Adrenal gland (tissue), 12 donors: Measurements from ENCODE around the gene KIAA1671. TPM values are rescaled to one million over a fixed set of nuclear protein-coding genes. Genes with fewer than 3 reads are reported as not detected.
A peak's percentile ranks its signal among the peaks of the same experiment; 100 is the strongest.

Experiments
- DNase-seq, 7 donors: peaks; one replicate each; pipeline ENCODE4 v3.0.0-alpha.2; 2019 to 2020
- H3K27ac ChIP-seq, 5 donors: fragments of 200-600 bp; sonication (generic) in 4 of 5; 1 replicate in 3 of 5; 2 replicates in 2 of 5; pipeline versions ENCODE4 v1.5.1 to v1.8.0; 2016 to 2020; ENCODE audit warnings: mild to moderate bottlenecking in 1 of 5
- H3K27me3 ChIP-seq: fragments of 200-600 bp; 2 replicates; pipeline ENCODE4 v1.8.0; 2021
- H3K36me3 ChIP-seq, 2 donors: fragments of 200-600 bp; replicated peaks in 1 of 2; 1 replicate in 1 of 2; 2 replicates in 1 of 2; pipeline versions ENCODE4 v1.5.1 to v1.8.0; 2018 to 2022
- H3K4me1 ChIP-seq, 2 donors: fragments of 200-600 bp; replicated peaks in 1 of 2; 1 replicate in 1 of 2; 2 replicates in 1 of 2; pipeline versions ENCODE4 v1.5.1 to v1.8.0; 2018 to 2021
- H3K4me3 ChIP-seq, 4 donors: fragments of 200-600 bp; sonication (generic) in 3 of 4; one replicate each; pipeline ENCODE4 v1.5.1; 2016 to 2018
- H3K9me3 ChIP-seq, 3 donors: fragments of 200-600 bp; sonication (generic) in 1 of 3; replicated peaks in 1 of 3; 1 replicate in 2 of 3; 2 replicates in 1 of 3; pipeline versions ENCODE4 v1.5.1 to v1.8.0; 2016 to 2021
- CTCF ChIP-seq, 6 experiments: fragments of 450-650 bp in 4 of 6; fragments of 200-600 bp in 2 of 6; sonication (generic) in 1 of 6; IDR thresholded peaks; 1 replicate in 5 of 6; 2 replicates in 1 of 6; pipeline versions ENCODE4 v1.5.1 to v1.8.0; 2016 to 2021; ENCODE audit warnings: antibody characterized with exemption in 6 of 6, mild to moderate bottlenecking in 2 of 6, moderate library complexity in 1 of 6
- POLR2A ChIP-seq, 2 donors: fragments of 450-650 bp; IDR thresholded peaks; one replicate each; pipeline ENCODE4 v1.6.1; 2017; ENCODE audit warnings: antibody characterized with exemption in 2 of 2, mild to moderate bottlenecking in 2 of 2, moderate library complexity in 1 of 2
- WGBS, 4 donors: extraction: QIAGEN DNeasy Blood & Tissue Kit in 2 of 4; methylation state at CpG; one replicate each; pipeline versions ENCODE4 v1.1.5 to v1.1.7; 2013 to 2017; 5-methylcytosine and 5-hydroxymethylcytosine counted together
- intact Hi-C, 2 donors: fragments of 100-400 bp; cut with DNase I; formaldehyde crosslinking; loops; one replicate each; pipeline versions ENCODE4 v1.14.1 to v1.15.0; 2022 to 2023
- polyA plus RNA-seq, 3 donors: library from polyadenylated mRNA; stranded (reverse); fragments of 200-250 nt in 2 of 3; fragments of 350-450 nt in 1 of 3; fragmentation: Illumina TruSeq in 1 of 3; extraction: RNeasy Lipid Tissue Mini Kit (QIAGEN cat#74804) in 1 of 3; gene quantifications; one replicate each; pipeline ENCODE4 v1.2.3, GENCODE V29; 2013 to 2014
- total RNA-seq, 9 donors: library from RNA; depleted of rRNA in 4 of 9; stranded (reverse); fragments of >200 nt in 4 of 9; fragments of 120-200 nt in 1 of 9; fragmentation: NEBNext Ultra II Directional in 1 of 9; extraction: Animal tissue kit (Norgen Biotek cat#: 25700) in 1 of 9; gene quantifications; one replicate each; pipeline versions ENCODE4 v1.1.0 to v1.2.4, GENCODE V29; 2013 to 2023
- donor health status: healthy with polysubstance abuse.
- donor health status: Bipolar disorder and iron deficiency.
- donor health status: DM: yes; HTN: yes; CAD: no.
- donor health status: DM: no; HTN: no; CAD: no.
- donor health status: DM: no; HTN: no; CAD: no.
- donor health status: DM: yes; HTN: yes; CAD: no.

The KIAA1671 gene
- total and polyA plus RNA-seq, 12 donors: 5.3 to 71.0 (median 45.8) TPM

GRCh38 chr22:25169278-25170031 lies 216.9 kb downstream of the KIAA1671 start:
- DNase-seq: peak; percentile 69 to 88 (median 85)
- Histone ChIP-seq H3K27me3 (no peaks in the 10 kb centered on the region), H3K9me3 (no peaks in the 10 kb centered on the region), H3K4me3 (no peak overlapping the region), H3K4me1 (peaks cover 0 to 14% of the 10 kb centered on the region in 2 donors), H3K36me3 (peaks cover 0 to 5% of the 10 kb centered on the region in 2 donors), H3K27ac (peak overlapping the region in 3 of 5 donors; percentile 13 to 87 (median 83))
- no peak for TF ChIP-seq CTCF (IDR thresholded peaks at IDR 0.05)
- no peak for TF ChIP-seq POLR2A (IDR thresholded peaks at IDR 0.05)
- intact Hi-C loops: no loop called here
- WGBS, 4 donors: 63 to 69% (median 67%) methylated on average over 17 of the region's 17 CpGs

GRCh38 chr22:25170426-25170980 lies 218.0 kb downstream of the KIAA1671 start:
- Histone ChIP-seq H3K9me3 (no peaks in the 10 kb centered on the region), H3K4me1 (peaks cover 0 to 10% of the 10 kb centered on the region in 2 donors), H3K27me3 (no peaks in the 10 kb centered on the region), H3K36me3 (peaks cover 0 to 11% of the 10 kb centered on the region in 2 donors), H3K27ac (no peak overlapping the region), H3K4me3 (no peak overlapping the region)
- WGBS, 4 donors: 75 to 83% (median 79%) methylated on average over 14 to 16 of the region's 16 CpGs
- intact Hi-C loops: no loop called here
- TF ChIP-seq POLR2A (IDR thresholded peaks at IDR 0.05): no peak
- TF ChIP-seq CTCF (IDR thresholded peaks at IDR 0.05): no peak
- DNase-seq: no peak

- peaks cover 0 to 11% of the 10 kb centered on the region in 2 donors for H3K4me1 ChIP-seq
- H3K27ac ChIP-seq: no peak overlapping the region
- peak in 2 of 7 donors; percentile 44 to 47 for DNase-seq
- intact Hi-C loops: loop anchor here in 1 of 2 donors (2.0 kb wide), 1 partner anchor 61 kb away; no protein-coding TSS in a partner anchor
- no peaks in the 10 kb centered on the region for H3K27me3 ChIP-seq
- no peaks in the 10 kb centered on the region for H3K9me3 ChIP-seq
- H3K4me3 ChIP-seq: no peak overlapping the region
- TF ChIP-seq CTCF (IDR thresholded peaks at IDR 0.05): peak in 5 of 6 experiments; percentile 25 to 54 (median 53)
- TF ChIP-seq POLR2A (IDR thresholded peaks at IDR 0.05): no peak
- WGBS, 4 donors: 59 to 69% (median 63%) methylated on average over 4 to 5 of the region's 5 CpGs
- H3K36me3 ChIP-seq: peaks cover 0 to 11% of the 10 kb centered on the region in 2 donors
These were observed 219.6 kb downstream of the KIAA1671 start for GRCh38 chr22:25172153-25172552.

DNA sequence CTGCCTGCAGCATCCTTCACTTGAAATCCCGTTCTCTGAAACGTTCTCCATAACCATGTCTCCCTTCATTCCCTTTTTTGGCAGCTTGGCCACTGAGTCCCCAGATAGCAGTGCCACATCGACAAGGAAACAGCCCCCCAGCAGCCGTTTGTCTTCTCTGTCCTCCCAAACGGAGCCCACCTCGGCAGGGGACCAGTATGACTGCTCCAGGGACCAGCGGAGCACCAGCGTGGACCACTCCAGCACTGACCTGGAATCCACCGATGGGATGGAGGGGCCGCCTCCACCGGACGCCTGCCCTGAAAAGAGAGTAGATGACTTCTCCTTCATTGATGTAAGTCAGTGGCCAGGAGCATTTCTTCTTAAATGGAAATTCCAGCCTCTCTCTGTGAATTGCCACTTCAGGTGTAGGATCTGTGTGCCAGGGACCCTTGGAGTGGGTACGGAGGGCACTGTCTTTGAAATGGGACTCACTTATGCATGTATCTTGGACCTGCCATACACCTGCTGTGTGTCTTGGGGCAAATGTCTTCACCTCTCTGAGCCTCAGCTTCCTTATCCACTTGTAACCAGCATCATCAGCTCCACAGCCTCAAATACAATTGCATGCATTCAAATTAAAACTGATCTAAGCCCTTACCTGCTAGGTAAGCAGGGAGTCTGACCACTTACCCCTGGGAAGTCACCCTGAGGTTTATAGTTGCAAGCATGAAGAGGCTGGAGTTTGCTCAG lies 221.8 kb downstream of the KIAA1671 start:
- H3K4me3 ChIP-seq: no peak overlapping the region
- H3K9me3 ChIP-seq: no peaks in the 10 kb centered on the region
- no peak overlapping the region for H3K27ac ChIP-seq
- WGBS, 4 donors: 88 to 94% (median 92%) methylated on average over 12 to 13 of the region's 13 CpGs
- TF ChIP-seq CTCF (IDR thresholded peaks at IDR 0.05) (no peak), POLR2A (IDR thresholded peaks at IDR 0.05) (no peak)
- no peaks in the 10 kb centered on the region for H3K27me3 ChIP-seq
- intact Hi-C loops: no loop called here
- H3K4me1 ChIP-seq: peaks cover 0 to 10% of the 10 kb centered on the region in 2 donors
- peaks cover 0 to 18% of the 10 kb centered on the region in 2 donors for H3K36me3 ChIP-seq
- DNase-seq: no peak
